ENCODE measurements around the gene ZFYVE27.

The ZFYVE27 gene

GRCh38 chr10:97795886-97796285 is 59.0 kb downstream of the ZFYVE27 start:
- no peak for DNase-seq

GRCh38 chr10:97796651-97797050 is 59.7 kb downstream of the ZFYVE27 start:
- DNase-seq: no peak

GRCh38 chr10:97798958-97799610 is 62.2 kb downstream of the ZFYVE27 start:
- no peak for DNase-seq

DNA sequence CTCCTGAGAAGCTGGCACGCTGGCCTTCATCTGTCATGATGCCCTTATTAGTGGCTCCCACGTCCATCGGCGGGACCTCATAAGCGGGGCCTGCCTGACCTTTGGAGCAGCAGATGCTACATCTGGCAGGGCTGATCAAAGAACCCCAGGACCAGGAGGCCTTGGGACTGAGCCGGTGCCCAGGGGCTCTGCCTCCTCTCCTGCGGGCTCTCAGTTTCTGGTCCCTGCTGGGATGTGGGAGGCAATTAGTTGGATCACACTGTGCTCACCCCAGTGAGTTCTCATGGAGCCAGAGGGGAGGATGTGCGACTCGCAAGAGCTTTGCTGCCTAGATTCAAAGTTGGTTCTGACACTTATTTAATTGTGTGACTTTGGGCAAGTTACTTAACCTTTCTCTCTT is 63.5 kb downstream of the ZFYVE27 start:
- DNase-seq: no peak

GRCh38 chr10:97801422-97801821 is 64.5 kb downstream of the ZFYVE27 start:
- no peak for DNase-seq

DNA sequence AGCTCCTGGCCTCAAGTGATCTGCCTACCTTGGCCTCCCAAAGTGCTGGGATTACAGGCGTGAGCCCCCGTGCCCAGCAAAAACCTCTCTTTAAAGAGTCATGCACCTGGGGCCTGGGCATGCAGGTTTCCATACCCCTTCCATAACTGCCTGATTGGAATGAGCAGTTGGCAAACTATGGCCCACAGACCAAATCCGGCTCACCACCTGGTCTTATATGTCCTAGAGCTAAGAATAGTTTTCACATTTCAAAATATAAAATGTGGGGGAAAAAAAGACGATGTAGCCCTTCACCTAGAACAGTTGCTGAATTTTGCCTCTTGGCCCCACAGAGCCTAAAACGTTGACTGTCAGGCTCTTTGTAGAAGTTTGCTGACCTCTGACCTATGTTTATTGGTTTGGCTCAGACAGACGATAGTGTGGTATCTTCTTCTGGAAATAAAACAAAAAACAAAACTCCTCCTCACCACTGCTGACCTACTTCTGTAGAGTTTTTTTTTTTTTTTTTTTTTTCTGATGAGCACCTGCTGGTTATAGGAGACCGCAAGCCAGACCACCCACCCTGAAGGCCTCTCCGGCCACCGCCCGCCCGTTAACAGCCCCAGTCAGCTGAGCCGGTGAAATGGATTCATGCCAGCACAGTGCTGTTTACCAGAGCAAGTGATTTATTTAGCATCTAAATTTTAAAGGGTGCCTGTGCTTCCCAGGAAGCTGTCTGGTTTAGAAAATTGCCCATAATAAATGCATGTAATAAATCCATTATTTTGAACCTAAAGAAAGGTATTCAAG is 68.4 kb downstream of the ZFYVE27 start:
- DNase-seq: no peak

DNA sequence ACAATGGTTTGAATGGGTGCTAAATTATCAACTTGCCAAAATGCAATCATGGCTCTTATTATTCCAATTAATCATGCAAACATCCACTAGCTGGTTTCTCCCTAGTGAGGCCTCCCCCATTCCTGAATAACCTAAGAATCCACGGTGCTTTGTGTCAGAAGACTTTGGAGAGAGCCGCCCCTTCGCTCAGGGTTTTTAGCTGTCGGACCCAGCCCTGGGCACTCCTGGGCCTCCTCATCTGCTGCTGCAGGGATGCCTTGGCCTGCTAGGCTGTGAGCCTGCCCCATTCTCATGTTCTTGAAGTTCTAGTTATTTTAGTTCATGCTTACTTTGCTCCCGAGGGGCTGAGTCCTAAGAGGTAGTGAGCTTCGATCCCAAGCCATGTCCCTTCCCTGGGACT is 69.0 kb downstream of the ZFYVE27 start:
- no peak for DNase-seq

GRCh38 chr10:97810446-97810845 is 73.5 kb downstream of the ZFYVE27 start:
- DNase-seq: no peak
